AG04450 (cell line): ENCODE results near the gene BBLN. TPM values are rescaled to one million over a fixed set of nuclear protein-coding genes. Genes with fewer than 3 reads are reported as not detected.

Experiments used
- CTCF ChIA-PET: fragments of 300-600, 350-600 bp; formaldehyde crosslinking; extraction: SDS; loops from one replicate; lab custom pipeline; 2022; ENCODE audit warnings: antibody characterized with exemption, inconsistent platforms; lab: Charles Lee
- POLR2A ChIA-PET: fragments of 350-600 bp; formaldehyde crosslinking; extraction: SDS; loops from one replicate; lab custom pipeline; 2021; ENCODE audit warnings: antibody characterized with exemption, inconsistent platforms; lab: Yijun Ruan, JAX
- DNase-seq: peaks from one replicate; pipeline ENCODE4 v3.0.0-alpha.2; 2011; ENCODE audit warnings: low read depth, low spot score
- H3K27ac ChIP-seq: one replicate; pipeline ENCODE4 v1.5.1; 2012; ENCODE audit warnings: low read depth, low read length, control low read depth
- H3K27me3 ChIP-seq: one replicate; pipeline ENCODE4 v1.6.0; 2012; ENCODE audit warnings: low read length; ENCODE audit not compliant: control insufficient read depth, insufficient read depth
- H3K4me3 ChIP-seq: 2 replicates; pipeline ENCODE4 v1.5.1; 2011; ENCODE audit warnings: mild to moderate bottlenecking, low read depth, low read length, control low read depth
- H3K9me3 ChIP-seq: 2 replicates; pipeline ENCODE4 v1.5.1; 2012; ENCODE audit warnings: low read length; ENCODE audit not compliant: control insufficient read depth, insufficient read depth
- CTCF ChIP-seq: IDR thresholded peaks from 2 replicates; pipeline ENCODE4 v1.5.1; 2011; ENCODE audit warnings: low read depth, low read length, control low read depth, inconsistent platforms
- polyA plus RNA-seq: library from polyadenylated mRNA; depleted of rRNA; stranded (reverse); fragments of >200 nt; gene quantifications from 2 replicates; pipeline ENCODE4 v1.2.3, GENCODE V29; 2011

The BBLN gene
- polyA plus RNA-seq, 1 experiment = 48.1 TPM

- CTCF ChIA-PET = no interaction called here
- no peak overlapping the region for H3K4me3 ChIP-seq
- H3K9me3 ChIP-seq = no peaks in the 10 kb centered on the region; the same call in 1 of the 2 replicates
- peaks cover 13% of the 10 kb centered on the region for H3K27me3 ChIP-seq
- no peak for DNase-seq
- POLR2A ChIA-PET = interaction anchor here (0.6 kb wide), 1 partner anchor 18 kb away, joined by 3 read pairs; no protein-coding TSS in a partner anchor
- TF ChIP-seq CTCF = no peak
- no peak overlapping the region for H3K27ac ChIP-seq
Measured at GRCh38 chr9:128146591-128147120, 13.4 kb upstream of the BBLN start.

- TF ChIP-seq CTCF = no peak
- CTCF ChIA-PET = no interaction called here
- POLR2A ChIA-PET = no interaction called here
Measured at GRCh38 chr9:128148509-128149000, 11.5 kb upstream of the BBLN start.

DNA sequence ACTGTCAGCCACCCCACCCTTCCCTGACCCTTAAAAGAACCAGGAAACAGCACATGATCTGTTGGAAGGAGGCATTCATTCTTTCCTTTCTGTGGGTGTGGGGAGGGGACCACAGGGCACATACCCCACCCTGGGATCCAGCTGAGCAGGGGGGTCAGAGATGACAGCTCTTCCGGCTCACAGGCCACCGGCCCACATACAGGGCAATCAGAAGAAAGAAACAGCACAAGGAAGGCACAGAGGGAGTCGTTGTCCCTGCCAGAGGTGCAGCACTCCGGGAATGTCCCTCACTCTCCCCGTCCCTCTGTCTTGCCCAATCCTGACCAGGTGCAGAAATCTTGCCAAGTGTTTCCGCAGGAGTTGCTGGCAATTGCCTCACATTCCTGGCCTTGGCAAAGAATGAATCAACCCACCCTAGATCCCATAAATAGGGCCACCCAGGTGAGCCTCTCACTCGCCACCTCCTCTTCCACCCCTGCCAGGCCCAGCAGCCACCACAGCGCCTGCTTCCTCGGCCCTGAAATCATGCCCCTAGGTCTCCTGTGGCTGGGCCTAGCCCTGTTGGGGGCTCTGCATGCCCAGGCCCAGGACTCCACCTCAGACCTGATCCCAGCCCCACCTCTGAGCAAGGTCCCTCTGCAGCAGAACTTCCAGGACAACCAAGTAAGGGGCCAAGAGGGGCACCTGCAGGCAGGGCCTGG, 10.9 kb upstream of the BBLN start, which contains the start of gene LCN2:
Gene LCN2 (plus strand): TSS at position 453 of the 701 bp plus-strand sequence. CDS start 73 bp downstream, at position 526.
- ChIA-PET CTCF (no interaction called here), POLR2A (no interaction called here)

More at GRCh38 chr9:128148509-128149000, 11.5 kb upstream of the BBLN start:
- Histone ChIP-seq H3K27ac (no peak overlapping the region), H3K4me3 (no peak overlapping the region), H3K27me3 (peaks cover 12% of the 10 kb centered on the region), H3K9me3 (no peaks in the 10 kb centered on the region; the same call in 1 of the 2 replicates)
- no peak for DNase-seq

DNA sequence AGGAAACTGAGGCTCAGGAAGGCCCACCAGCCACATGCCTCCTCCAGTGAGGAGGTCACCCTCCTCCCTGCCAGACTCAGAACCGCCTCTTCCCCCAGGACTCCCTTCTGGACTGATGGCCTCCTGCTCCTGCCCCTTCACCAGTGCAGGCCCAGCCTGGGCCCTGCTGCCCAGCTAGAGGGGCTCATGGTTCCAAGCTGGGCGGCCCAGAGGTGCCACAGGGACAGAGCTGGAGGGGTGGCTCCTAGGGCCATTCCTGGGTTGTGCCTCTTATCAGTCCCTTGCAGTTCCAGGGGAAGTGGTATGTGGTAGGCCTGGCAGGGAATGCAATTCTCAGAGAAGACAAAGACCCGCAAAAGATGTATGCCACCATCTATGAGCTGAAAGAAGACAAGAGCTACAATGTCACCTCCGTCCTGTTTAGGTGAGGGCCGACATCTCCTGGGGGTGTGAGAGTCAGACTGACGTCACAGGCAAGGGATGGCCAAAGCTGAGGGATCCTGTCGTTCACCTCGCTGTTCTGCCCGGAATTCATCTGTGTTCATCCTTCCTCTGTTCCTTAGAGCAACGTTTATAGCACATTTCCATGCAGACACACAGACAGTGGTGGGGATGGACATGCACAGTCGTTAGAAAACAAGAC, 10.0 kb upstream of the BBLN start:
- POLR2A ChIA-PET = interaction anchor here (1.1 kb wide), 1 partner anchor 10 kb away, joined by 3 read pairs; the partner anchor contains the start of gene BBLN
- no peak for TF ChIP-seq CTCF
- CTCF ChIA-PET = no interaction called here
- Histone ChIP-seq H3K9me3 (no peaks in the 10 kb centered on the region; the same call in 1 of the 2 replicates), H3K27me3 (peaks cover 5% of the 10 kb centered on the region), H3K27ac (no peak overlapping the region), H3K4me3 (no peak overlapping the region)
- DNase-seq = no peak

More for the DNA sequence above, 10.9 kb upstream of the BBLN start, which contains the start of gene LCN2:
- TF ChIP-seq CTCF = no peak
- no peaks in the 10 kb centered on the region; the same call in 1 of the 2 replicates for H3K9me3 ChIP-seq
- peaks cover 8% of the 10 kb centered on the region for H3K27me3 ChIP-seq
- no peak within 1 kb of the TSS for H3K4me3 ChIP-seq
- no peak within 1 kb of the TSS for H3K27ac ChIP-seq
- DNase-seq = no peak
